ENCODE data around the gene NAA11.

The NAA11 gene

GRCh38 chr4:79317711-79318110, 8.2 kb downstream of the NAA11 start:
- DNase-seq = no peak
- no peak overlapping the region for H3K4me3 ChIP-seq (ENCODE audit: insufficient read depth, low read depth, low read length, poor library complexity, severe bottlenecking)
- no peaks in the 10 kb centered on the region for H3K4me1 ChIP-seq (ENCODE audit: control insufficient read depth, insufficient read depth, low read length, poor library complexity, severe bottlenecking)
- H3K9me3 ChIP-seq (ENCODE audit: control insufficient read depth, low read length) = no peaks in the 10 kb centered on the region
- H3K27me3 ChIP-seq (replicated peaks; ENCODE audit: control insufficient read depth, insufficient read depth, low read length, poor library complexity, severe bottlenecking) = no peaks in the 10 kb centered on the region
- H3K27ac ChIP-seq (ENCODE audit: insufficient read depth, low read length, poor library complexity, severe bottlenecking) = no peak overlapping the region
- H3K36me3 ChIP-seq (ENCODE audit: control insufficient read depth, insufficient read depth, low read length) = no peaks in the 10 kb centered on the region

- H3K27ac ChIP-seq (ENCODE audit: insufficient read depth, low read length, poor library complexity, severe bottlenecking) = no peak overlapping the region
- H3K36me3 ChIP-seq (ENCODE audit: control insufficient read depth, insufficient read depth, low read length) = no peaks in the 10 kb centered on the region
- H3K4me1 ChIP-seq (ENCODE audit: control insufficient read depth, insufficient read depth, low read length, poor library complexity, severe bottlenecking) = no peaks in the 10 kb centered on the region
- no peak overlapping the region for H3K4me3 ChIP-seq (ENCODE audit: insufficient read depth, low read depth, low read length, poor library complexity, severe bottlenecking)
- DNase-seq = no peak
- no peaks in the 10 kb centered on the region for H3K9me3 ChIP-seq (ENCODE audit: control insufficient read depth, low read length)
- H3K27me3 ChIP-seq (replicated peaks; ENCODE audit: control insufficient read depth, insufficient read depth, low read length, poor library complexity, severe bottlenecking) = no peaks in the 10 kb centered on the region
Observed at GRCh38 chr4:79315891-79316290, 10.0 kb downstream of the NAA11 start.

GRCh38 chr4:79311279-79311678, 14.6 kb downstream of the NAA11 start:
- DNase-seq = no peak
- no peak overlapping the region for H3K27ac ChIP-seq (ENCODE audit: insufficient read depth, low read length, poor library complexity, severe bottlenecking)
- no peaks in the 10 kb centered on the region for H3K4me1 ChIP-seq (ENCODE audit: control insufficient read depth, insufficient read depth, low read length, poor library complexity, severe bottlenecking)
- no peak overlapping the region for H3K4me3 ChIP-seq (ENCODE audit: insufficient read depth, low read depth, low read length, poor library complexity, severe bottlenecking)
- no peaks in the 10 kb centered on the region for H3K27me3 ChIP-seq (replicated peaks; ENCODE audit: control insufficient read depth, insufficient read depth, low read length, poor library complexity, severe bottlenecking)
- H3K9me3 ChIP-seq (ENCODE audit: control insufficient read depth, low read length) = no peaks in the 10 kb centered on the region
- no peaks in the 10 kb centered on the region for H3K36me3 ChIP-seq (ENCODE audit: control insufficient read depth, insufficient read depth, low read length)

GRCh38 chr4:79308971-79309370, 16.9 kb downstream of the NAA11 start:
- Histone ChIP-seq H3K9me3 (ENCODE audit: control insufficient read depth, low read length) (no peaks in the 10 kb centered on the region), H3K27me3 (replicated peaks; ENCODE audit: control insufficient read depth, insufficient read depth, low read length, poor library complexity, severe bottlenecking) (no peaks in the 10 kb centered on the region), H3K27ac (ENCODE audit: insufficient read depth, low read length, poor library complexity, severe bottlenecking) (no peak overlapping the region), H3K36me3 (ENCODE audit: control insufficient read depth, insufficient read depth, low read length) (no peaks in the 10 kb centered on the region), H3K4me3 (ENCODE audit: insufficient read depth, low read depth, low read length, poor library complexity, severe bottlenecking) (no peak overlapping the region), H3K4me1 (ENCODE audit: control insufficient read depth, insufficient read depth, low read length, poor library complexity, severe bottlenecking) (no peaks in the 10 kb centered on the region)
- DNase-seq = no peak

- no peak for DNase-seq
- no peak overlapping the region for H3K4me3 ChIP-seq (ENCODE audit: insufficient read depth, low read depth, low read length, poor library complexity, severe bottlenecking)
- H3K9me3 ChIP-seq (ENCODE audit: control insufficient read depth, low read length) = no peaks in the 10 kb centered on the region
- no peaks in the 10 kb centered on the region for H3K4me1 ChIP-seq (ENCODE audit: control insufficient read depth, insufficient read depth, low read length, poor library complexity, severe bottlenecking)
- no peaks in the 10 kb centered on the region for H3K27me3 ChIP-seq (replicated peaks; ENCODE audit: control insufficient read depth, insufficient read depth, low read length, poor library complexity, severe bottlenecking)
- H3K27ac ChIP-seq (ENCODE audit: insufficient read depth, low read length, poor library complexity, severe bottlenecking) = no peak overlapping the region
- H3K36me3 ChIP-seq (ENCODE audit: control insufficient read depth, insufficient read depth, low read length) = no peaks in the 10 kb centered on the region
Observed at GRCh38 chr4:79308137-79308536, 17.7 kb downstream of the NAA11 start.

- Histone ChIP-seq H3K4me3 (ENCODE audit: insufficient read depth, low read depth, low read length, poor library complexity, severe bottlenecking) (no peak overlapping the region), H3K4me1 (ENCODE audit: control insufficient read depth, insufficient read depth, low read length, poor library complexity, severe bottlenecking) (no peaks in the 10 kb centered on the region), H3K27me3 (replicated peaks; ENCODE audit: control insufficient read depth, insufficient read depth, low read length, poor library complexity, severe bottlenecking) (no peaks in the 10 kb centered on the region), H3K9me3 (ENCODE audit: control insufficient read depth, low read length) (no peaks in the 10 kb centered on the region), H3K27ac (ENCODE audit: insufficient read depth, low read length, poor library complexity, severe bottlenecking) (no peak overlapping the region), H3K36me3 (ENCODE audit: control insufficient read depth, insufficient read depth, low read length) (no peaks in the 10 kb centered on the region)
- DNase-seq = no peak
Observed at GRCh38 chr4:79306795-79307194, 19.1 kb downstream of the NAA11 start.

GRCh38 chr4:79300280-79300679, 25.6 kb downstream of the NAA11 start:
- Histone ChIP-seq H3K4me1 (ENCODE audit: control insufficient read depth, insufficient read depth, low read length, poor library complexity, severe bottlenecking) (no peaks in the 10 kb centered on the region), H3K27ac (ENCODE audit: insufficient read depth, low read length, poor library complexity, severe bottlenecking) (no peak overlapping the region), H3K4me3 (ENCODE audit: insufficient read depth, low read depth, low read length, poor library complexity, severe bottlenecking) (no peak overlapping the region), H3K27me3 (replicated peaks; ENCODE audit: control insufficient read depth, insufficient read depth, low read length, poor library complexity, severe bottlenecking) (no peaks in the 10 kb centered on the region), H3K9me3 (ENCODE audit: control insufficient read depth, low read length) (no peaks in the 10 kb centered on the region), H3K36me3 (ENCODE audit: control insufficient read depth, insufficient read depth, low read length) (no peaks in the 10 kb centered on the region)
- no peak for DNase-seq

GRCh38 chr4:79298484-79298883, 27.4 kb downstream of the NAA11 start:
- Histone ChIP-seq H3K27me3 (replicated peaks; ENCODE audit: control insufficient read depth, insufficient read depth, low read length, poor library complexity, severe bottlenecking) (no peaks in the 10 kb centered on the region), H3K9me3 (ENCODE audit: control insufficient read depth, low read length) (no peaks in the 10 kb centered on the region), H3K4me3 (ENCODE audit: insufficient read depth, low read depth, low read length, poor library complexity, severe bottlenecking) (no peak overlapping the region), H3K4me1 (ENCODE audit: control insufficient read depth, insufficient read depth, low read length, poor library complexity, severe bottlenecking) (no peaks in the 10 kb centered on the region), H3K27ac (ENCODE audit: insufficient read depth, low read length, poor library complexity, severe bottlenecking) (no peak overlapping the region), H3K36me3 (ENCODE audit: control insufficient read depth, insufficient read depth, low read length) (no peaks in the 10 kb centered on the region)
- no peak for DNase-seq

- H3K9me3 ChIP-seq (ENCODE audit: control insufficient read depth, low read length) = no peaks in the 10 kb centered on the region
- DNase-seq = no peak
- H3K27ac ChIP-seq (ENCODE audit: insufficient read depth, low read length, poor library complexity, severe bottlenecking) = no peak overlapping the region
- H3K4me3 ChIP-seq (ENCODE audit: insufficient read depth, low read depth, low read length, poor library complexity, severe bottlenecking) = no peak overlapping the region
- H3K27me3 ChIP-seq (replicated peaks; ENCODE audit: control insufficient read depth, insufficient read depth, low read length, poor library complexity, severe bottlenecking) = no peaks in the 10 kb centered on the region
- no peaks in the 10 kb centered on the region for H3K36me3 ChIP-seq (ENCODE audit: control insufficient read depth, insufficient read depth, low read length)
- H3K4me1 ChIP-seq (ENCODE audit: control insufficient read depth, insufficient read depth, low read length, poor library complexity, severe bottlenecking) = no peaks in the 10 kb centered on the region
Observed at GRCh38 chr4:79298027-79298426, 27.8 kb downstream of the NAA11 start.

GRCh38 chr4:79297479-79297878, 28.4 kb downstream of the NAA11 start:
- Histone ChIP-seq H3K27ac (ENCODE audit: insufficient read depth, low read length, poor library complexity, severe bottlenecking) (no peak overlapping the region), H3K4me1 (ENCODE audit: control insufficient read depth, insufficient read depth, low read length, poor library complexity, severe bottlenecking) (no peaks in the 10 kb centered on the region), H3K9me3 (ENCODE audit: control insufficient read depth, low read length) (no peaks in the 10 kb centered on the region), H3K4me3 (ENCODE audit: insufficient read depth, low read depth, low read length, poor library complexity, severe bottlenecking) (no peak overlapping the region), H3K36me3 (ENCODE audit: control insufficient read depth, insufficient read depth, low read length) (no peaks in the 10 kb centered on the region), H3K27me3 (replicated peaks; ENCODE audit: control insufficient read depth, insufficient read depth, low read length, poor library complexity, severe bottlenecking) (no peaks in the 10 kb centered on the region)
- no peak for DNase-seq
